Measurements from ENCODE around the gene ANKAR. TPM values are rescaled to one million over a fixed set of nuclear protein-coding genes. Genes with fewer than 3 reads are reported as not detected.

ANKAR gene
- total and polyA plus RNA-seq, 2 of the 4 experiments (the other 2 are of a cell fraction): 0.96 to 2.2 TPM

- Histone ChIP-seq H4K5ac (ENCODE audit: low read depth, low read length) (no peak overlapping the region), H2AK5ac (ENCODE audit: low read depth, low read length) (no peak overlapping the region), H2BK15ac (ENCODE audit: low read depth, low read length) (no peak overlapping the region), H3K18ac (ENCODE audit: low read depth, low read length) (no peak overlapping the region), H3K4ac (ENCODE audit: low read depth, low read length) (no peak overlapping the region), H3K9ac (ENCODE audit: low read depth, low read length) (no peak overlapping the region), H3K9me3 (ENCODE audit: control insufficient read depth, insufficient read depth, low read length) (no peaks in the 10 kb centered on the region), H3K4me2 (ENCODE audit: low read depth, low read length) (no peak overlapping the region), H2BK20ac (ENCODE audit: low read depth, low read length) (no peak overlapping the region), H2BK120ac (ENCODE audit: low read depth, low read length) (no peak overlapping the region), H4K20me1 (ENCODE audit: insufficient read depth, low read length) (no peaks in the 10 kb centered on the region), H3K79me1 (ENCODE audit: low read depth in 1 of 2, low read length in 2 of 2) (no peaks in the 10 kb centered on the region), H3K4me1 (ENCODE audit: control insufficient read depth, insufficient read depth, low read length) (0 out of 2 replicates have a peak, but pooled peaks cover 2% of the 10 kb centered on the region), H4K8ac (ENCODE audit: low read depth in 2 of 2, low read length in 2 of 2) (no peak overlapping the region), H3K27ac (ENCODE audit: insufficient read depth, low read length) (no peak overlapping the region), H2BK5ac (ENCODE audit: low read depth, low read length, poor library complexity, severe bottlenecking) (no peak overlapping the region), H3K14ac (replicated peaks; ENCODE audit: low read depth, low read length) (no peak overlapping the region), H3K4me3 (ENCODE audit: insufficient read depth, low read depth, low read length) (no peak overlapping the region), H3K9me1 (ENCODE audit: insufficient read depth, low read length) (no peaks in the 10 kb centered on the region), H3K36me3 (ENCODE audit: control insufficient read depth, insufficient read depth, low read length) (no peaks in the 10 kb centered on the region), H4K91ac (ENCODE audit: insufficient read depth, low read depth, low read length) (no peak overlapping the region), H3K56ac (ENCODE audit: extremely low read depth, insufficient read depth, low read length) (no peak overlapping the region), H2AK9ac (replicated peaks; ENCODE audit: low read depth, low read length, poor library complexity) (no peak overlapping the region), H3K27me3 (ENCODE audit: control insufficient read depth, insufficient read depth, low read length) (no peaks in the 10 kb centered on the region), H3K23ac (ENCODE audit: low read depth, low read length) (no peak overlapping the region), H2AFZ (replicated peaks; ENCODE audit: low read length, poor library complexity) (no peak overlapping the region)
- intact Hi-C loops (cut with micrococcal nuclease) (no loop called here), in situ Hi-C loops (cut with MboI; ENCODE audit: low sequenced_read_pairs) (no loop called here), dilution Hi-C loops (cut with HindIII; ENCODE audit: low sequenced_read_pairs, unreplicated experiment) (no loop called here)
- no peak for ATAC-seq (ENCODE audit: low read depth)
- DNase-seq: no peak
- ChIA-PET CTCF (interaction anchor here (0.6 kb wide), 1 partner anchor 21 kb away, joined by 3 read pairs; no protein-coding TSS in a partner anchor), POLR2A (ENCODE audit: unreplicated experiment) (no interaction called here)
- BruUV-seq (replicated peaks): no TSS peak
- TF ChIP-seq CTCF (conservative IDR thresholded peaks at IDR 0.05; ENCODE audit: low read depth, low read length) (no peak), MXI1 (IDR thresholded peaks at IDR 0.05; ENCODE audit: borderline replicate concordance, low read depth, low read length) (no peak), NFE2L2 (IDR thresholded peaks at IDR 0.05; ENCODE audit: low read depth, low read length) (no peak), MAFK (IDR thresholded peaks at IDR 0.05; ENCODE audit: low read depth, low read length) (no peak)
Observed at GRCh38 chr2:189723192-189723591, 48.7 kb downstream of the ANKAR start.

Other genes starting within 250 kb of the ANKAR start
- gene WDR75, start 233.2 kb upstream of the ANKAR start, total RNA-seq (2012; rRNA removed): 52.2 and 56.9 TPM in 2 replicates
- gene WDR75, start 233.2 kb upstream of the ANKAR start, polyA plus RNA-seq (2012; rRNA removed): 17.6 and 21.7 TPM in 2 replicates
- gene SLC40A1, start 93.9 kb upstream of the ANKAR start, total RNA-seq (2012; rRNA removed): 3.9 and 5.0 TPM in 2 replicates
- gene SLC40A1, start 93.9 kb upstream of the ANKAR start, polyA plus RNA-seq (2012; rRNA removed): 1.3 and 1.5 TPM in 2 replicates
- 35.7 and 67.5 TPM in 2 replicates for gene ASNSD1, start 13.2 kb upstream of the ANKAR start, total RNA-seq (2012; rRNA removed)
- 20.0 and 29.1 TPM in 2 replicates for gene ASNSD1, start 13.2 kb upstream of the ANKAR start, polyA plus RNA-seq (2012; rRNA removed)
- gene OSGEPL1, start 88.1 kb downstream of the ANKAR start, total RNA-seq (2012; rRNA removed): 6.8 and 8.3 TPM in 2 replicates
- 4.1 and 5.0 TPM in 2 replicates for gene OSGEPL1, start 88.1 kb downstream of the ANKAR start, polyA plus RNA-seq (2012; rRNA removed)
- 35.8 and 39.2 TPM in 2 replicates for gene ORMDL1, start 109.7 kb downstream of the ANKAR start, total RNA-seq (2012; rRNA removed)
- 48.7 and 66.8 TPM in 2 replicates for gene ORMDL1, start 109.7 kb downstream of the ANKAR start, polyA plus RNA-seq (2012; rRNA removed)
- gene PMS1, start 109.8 kb downstream of the ANKAR start, total RNA-seq (2012; rRNA removed): 10.6 and 20.0 TPM in 2 replicates
- gene PMS1, start 109.8 kb downstream of the ANKAR start, polyA plus RNA-seq (2012; rRNA removed): 7.1 and 8.1 TPM in 2 replicates

Measured in IMR-90 (cell line).